ENCODE results near the gene RGPD8. TPM values are rescaled to one million over a fixed set of nuclear protein-coding genes. Genes with fewer than 3 reads are reported as not detected.
"Not testable (repeated sequence)": the region's sequence is repeated elsewhere in the genome, so short reads cannot be mapped to it uniquely, and the experiment has no call there.

RGPD8 gene
- total RNA-seq, 1 donor from 2014 or later, result 16.0 TPM

GRCh38 chr2:112463256-112463655 is 29.8 kb upstream of the RGPD8 start:
- intact Hi-C loops (cut with DNase I), result no loop called here
- TF ChIP-seq, protein P1, sequence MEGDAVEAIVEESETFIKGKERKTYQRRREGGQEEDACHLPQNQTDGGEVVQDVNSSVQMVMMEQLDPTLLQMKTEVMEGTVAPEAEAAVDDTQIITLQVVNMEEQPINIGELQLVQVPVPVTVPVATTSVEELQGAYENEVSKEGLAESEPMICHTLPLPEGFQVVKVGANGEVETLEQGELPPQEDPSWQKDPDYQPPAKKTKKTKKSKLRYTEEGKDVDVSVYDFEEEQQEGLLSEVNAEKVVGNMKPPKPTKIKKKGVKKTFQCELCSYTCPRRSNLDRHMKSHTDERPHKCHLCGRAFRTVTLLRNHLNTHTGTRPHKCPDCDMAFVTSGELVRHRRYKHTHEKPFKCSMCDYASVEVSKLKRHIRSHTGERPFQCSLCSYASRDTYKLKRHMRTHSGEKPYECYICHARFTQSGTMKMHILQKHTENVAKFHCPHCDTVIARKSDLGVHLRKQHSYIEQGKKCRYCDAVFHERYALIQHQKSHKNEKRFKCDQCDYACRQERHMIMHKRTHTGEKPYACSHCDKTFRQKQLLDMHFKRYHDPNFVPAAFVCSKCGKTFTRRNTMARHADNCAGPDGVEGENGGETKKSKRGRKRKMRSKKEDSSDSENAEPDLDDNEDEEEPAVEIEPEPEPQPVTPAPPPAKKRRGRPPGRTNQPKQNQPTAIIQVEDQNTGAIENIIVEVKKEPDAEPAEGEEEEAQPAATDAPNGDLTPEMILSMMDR (IDR thresholded peaks at IDR 0.05), result no peak
- no peak for ATAC-seq

DNA sequence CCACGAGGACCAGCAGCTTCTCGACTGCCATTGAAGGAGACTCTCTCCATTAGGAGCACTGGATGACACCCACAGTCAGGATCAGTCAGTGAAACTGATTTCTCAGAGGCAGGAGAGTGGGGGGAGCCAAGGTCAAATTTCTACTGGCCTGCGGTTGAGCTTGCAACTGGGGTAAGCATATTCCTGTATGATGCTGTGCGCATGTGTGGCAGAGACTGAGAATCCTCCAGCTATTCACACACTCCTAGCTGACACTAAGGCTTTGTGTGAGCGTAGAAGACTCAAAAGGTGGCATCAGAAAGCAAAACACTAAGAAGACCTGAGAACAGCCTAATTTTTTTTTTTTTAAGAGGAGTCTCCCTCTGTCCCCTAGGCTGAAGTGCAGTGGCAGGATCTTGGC is 28.7 kb upstream of the RGPD8 start:
- Histone ChIP-seq H3K36me3 (no peaks in the 10 kb centered on the region), H3K9me3 (no peaks in the 10 kb centered on the region), H3K4me3 (no peak overlapping the region), H3K4me1 (no peaks in the 10 kb centered on the region), H3K27ac (no peak overlapping the region), H3K27me3 (ENCODE audit: low read depth) (no peaks in the 10 kb centered on the region)
- ATAC-seq (no peak), DNase-seq (no peak)
- intact Hi-C loops (cut with DNase I), result no loop called here
- TF ChIP-seq, protein P1 (IDR thresholded peaks at IDR 0.05), result no peak

More at GRCh38 chr2:112463256-112463655, 29.8 kb upstream of the RGPD8 start:
- Histone ChIP-seq H3K27me3 (ENCODE audit: low read depth) (no peaks in the 10 kb centered on the region), H3K9me3 (no peaks in the 10 kb centered on the region), H3K4me1 (no peaks in the 10 kb centered on the region), H3K36me3 (no peaks in the 10 kb centered on the region), H3K4me3 (no peak overlapping the region), H3K27ac (no peak overlapping the region)
- no peak for DNase-seq

GRCh38 chr2:112459372-112459771 is 25.9 kb upstream of the RGPD8 start:
- intact Hi-C loops (cut with DNase I), result no loop called here
- TF ChIP-seq, protein P1 (IDR thresholded peaks at IDR 0.05), result no peak
- no peak overlapping the region for H3K4me3 ChIP-seq
- no peaks in the 10 kb centered on the region for H3K27me3 ChIP-seq (ENCODE audit: low read depth)
- H3K27ac ChIP-seq, result no peak overlapping the region
- no peaks in the 10 kb centered on the region for H3K9me3 ChIP-seq
- no peaks in the 10 kb centered on the region for H3K4me1 ChIP-seq
- no peaks in the 10 kb centered on the region for H3K36me3 ChIP-seq
- no peak for ATAC-seq
- no peak for DNase-seq

- Histone ChIP-seq H3K4me1 (no peaks in the 10 kb centered on the region), H3K4me3 (no peak overlapping the region), H3K27me3 (ENCODE audit: low read depth) (no peaks in the 10 kb centered on the region), H3K27ac (no peak overlapping the region), H3K36me3 (no peaks in the 10 kb centered on the region), H3K9me3 (peaks cover 5% of the 10 kb centered on the region)
- DNase-seq (no peak), ATAC-seq (no peak)
- intact Hi-C loops (cut with DNase I), result no loop called here
- TF ChIP-seq, protein P1 (IDR thresholded peaks at IDR 0.05), result no peak
Observed at GRCh38 chr2:112454586-112454985, 21.1 kb upstream of the RGPD8 start.

DNA sequence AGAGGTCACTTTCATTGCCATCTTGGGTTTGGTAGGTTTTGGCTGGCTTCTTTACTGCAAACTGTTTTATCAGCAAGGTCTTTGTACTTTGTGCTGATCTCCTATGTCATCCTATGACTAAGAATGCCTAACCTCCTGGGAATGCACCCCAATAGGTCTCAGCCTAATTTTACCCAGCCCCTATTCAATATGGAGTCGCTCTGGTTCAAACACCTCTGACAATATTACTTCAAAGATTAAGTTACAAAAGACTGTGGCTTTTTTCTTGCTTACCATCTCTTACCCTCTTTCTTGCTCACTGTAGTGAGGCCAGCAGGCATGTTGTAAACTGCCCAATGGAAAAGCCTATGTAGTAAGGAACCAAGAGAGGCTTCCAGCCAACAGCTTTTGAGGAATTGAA is 17.9 kb upstream of the RGPD8 start:
- DNase-seq, result no peak
- H3K27me3 ChIP-seq (ENCODE audit: low read depth), result no peaks in the 10 kb centered on the region
- H3K36me3 ChIP-seq, result no peaks in the 10 kb centered on the region
- TF ChIP-seq, protein P1 (IDR thresholded peaks at IDR 0.05), result no peak
- intact Hi-C loops (cut with DNase I), result no loop called here
- no peak overlapping the region for H3K4me3 ChIP-seq
- no peak overlapping the region for H3K27ac ChIP-seq
- H3K4me1 ChIP-seq, result no peaks in the 10 kb centered on the region
- no peak for ATAC-seq
- H3K9me3 ChIP-seq, result peaks cover 5% of the 10 kb centered on the region

GRCh38 chr2:112449854-112450253 is 16.4 kb upstream of the RGPD8 start:
- H3K9me3 ChIP-seq, result peaks cover 5% of the 10 kb centered on the region
- DNase-seq (no peak), ATAC-seq (no peak)
- intact Hi-C loops (cut with DNase I), result no loop called here
- H3K4me1 ChIP-seq, result no peaks in the 10 kb centered on the region
- TF ChIP-seq, protein P1 (IDR thresholded peaks at IDR 0.05), result no peak
- H3K36me3 ChIP-seq, result no peaks in the 10 kb centered on the region
- no peak overlapping the region for H3K4me3 ChIP-seq
- no peaks in the 10 kb centered on the region for H3K27me3 ChIP-seq (ENCODE audit: low read depth)
- no peak overlapping the region for H3K27ac ChIP-seq

DNA sequence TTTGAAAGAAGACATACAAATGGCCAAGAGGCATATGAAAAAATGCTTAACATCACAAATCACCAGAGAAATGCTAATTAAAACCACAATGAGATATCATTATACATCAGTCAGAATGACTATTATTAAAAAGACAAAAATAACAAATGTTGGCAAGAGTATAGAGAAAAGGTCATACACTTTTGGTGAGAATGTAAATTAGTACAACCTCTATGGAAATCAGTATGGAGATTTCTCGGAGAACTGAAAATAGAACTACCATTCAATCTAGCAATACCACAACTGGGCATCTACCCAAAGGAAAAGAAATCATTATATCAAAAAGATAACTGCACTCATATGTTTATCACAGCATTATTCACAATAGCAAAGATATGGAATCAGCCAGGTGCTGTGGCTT is 10.8 kb upstream of the RGPD8 start:
- H3K4me3 ChIP-seq; H3K9me3 ChIP-seq; ATAC-seq; DNase-seq; intact Hi-C loops (cut with DNase I); H3K4me1 ChIP-seq; H3K36me3 ChIP-seq; H3K27ac ChIP-seq; H3K27me3 ChIP-seq (ENCODE audit: low read depth): not testable (repeated sequence)

- DNase-seq; H3K4me3 ChIP-seq; H3K27me3 ChIP-seq (ENCODE audit: low read depth); H3K9me3 ChIP-seq; H3K4me1 ChIP-seq; H3K27ac ChIP-seq; intact Hi-C loops (cut with DNase I); H3K36me3 ChIP-seq; ATAC-seq: not testable (repeated sequence)
Observed at GRCh38 chr2:112438603-112439261, 5.3 kb upstream of the RGPD8 start.

All from lower lobe of right lung (tissue), 2 donors.